Right lobe of liver (tissue), 6 donors: ENCODE data around the gene CYP3A4. TPM values are rescaled to one million over a fixed set of nuclear protein-coding genes. Genes with fewer than 3 reads are reported as not detected.

Source experiments
- ATAC-seq, 4 donors: fragments of 200-7000 bp; cut with Tn5 transposase; one replicate each; pipeline ENCODE4 v1.9.1; 2020; ENCODE audit warnings: mild to moderate bottlenecking in 4 of 4, moderate library complexity in 4 of 4
- DNase-seq, 3 donors: peaks; one replicate each; pipeline ENCODE4 v3.0.0-alpha.2; 2020
- H3K27ac ChIP-seq, 3 donors: fragments of 200-600 bp; one replicate each; pipeline ENCODE4 v1.8.0; 2022
- H3K27me3 ChIP-seq, 2 donors: fragments of 200-600 bp; one replicate each; pipeline ENCODE4 v1.8.0; 2022
- H3K36me3 ChIP-seq, 4 donors: fragments of 200-600 bp; sonication (generic) in 1 of 4; one replicate each; pipeline versions ENCODE4 v1.5.1 to v1.8.0; 2017 to 2022; ENCODE audit warnings: control low read depth in 1 of 4
- H3K4me1 ChIP-seq, 4 donors: fragments of 200-600 bp; sonication (generic) in 1 of 4; one replicate each; pipeline versions ENCODE4 v1.5.1 to v1.8.0; 2017 to 2022; ENCODE audit warnings: control low read depth in 1 of 4
- H3K4me3 ChIP-seq, 3 donors: fragments of 200-600 bp; one replicate each; pipeline ENCODE4 v1.8.0; 2022
- H3K9me3 ChIP-seq, 4 donors: fragments of 200-600 bp; sonication (generic) in 1 of 4; one replicate each; pipeline versions ENCODE4 v1.5.1 to v1.8.0; 2017 to 2022; ENCODE audit warnings: control low read depth in 1 of 4
- POLR2A ChIP-seq: fragments of 450-650 bp; IDR thresholded peaks from one replicate; pipeline ENCODE4 v1.6.1; 2017; ENCODE audit warnings: antibody characterized with exemption, mild to moderate bottlenecking
- WGBS: methylation state at CpG from one replicate; pipeline ENCODE4 v1.1.6; 2018; ENCODE audit warnings: low coverage, low lambda C conversion rate; ENCODE audit not compliant: insufficient coverage; ENCODE audit errors: missing lambda C conversion rate; 5-methylcytosine and 5-hydroxymethylcytosine counted together
- intact Hi-C, 2 donors: fragments of 100-400 bp; cut with DNase I; formaldehyde crosslinking; loops; one replicate each; pipeline versions ENCODE4 v1.11.2 to v1.14.1; 2022
- total RNA-seq, 6 experiments: library from RNA; depleted of rRNA in 2 of 6; stranded (reverse); fragments of >200 nt in 2 of 6; fragmentation: NEBNext Ultra II Directional in 3 of 6; extraction: Animal tissue kit (Norgen Biotek cat#: 25700) in 3 of 6; gene quantifications; one replicate each; pipeline versions ENCODE4 v1.1.0 to v1.2.4, GENCODE V29; 2016 to 2023
- TF ChIP-seq, protein P1 (sequence below), 4 donors: fragments of 200-600 bp in 3 of 4; fragments of 450-650 bp in 1 of 4; IDR thresholded peaks; one replicate each; pipeline versions ENCODE4 v1.5.1 to v1.8.0; 2016 to 2022; ENCODE audit warnings: antibody characterized with exemption in 4 of 4, mild to moderate bottlenecking in 2 of 4
- donor health status: DM: no; HTN: yes; CAD: no.
- donor health status: DM: no; HTN: no; CAD: no.
- donor health status: DM: no; HTN: no; CAD: no.
- donor health status: DM: no; HTN: yes; CAD: no.
- donor health status: DM: no; HTN: yes; CAD: no.

Gene CYP3A4
- total RNA-seq, 6 experiments from 2014 or later: 443 to 12,747 (median 1,120) TPM

DNA sequence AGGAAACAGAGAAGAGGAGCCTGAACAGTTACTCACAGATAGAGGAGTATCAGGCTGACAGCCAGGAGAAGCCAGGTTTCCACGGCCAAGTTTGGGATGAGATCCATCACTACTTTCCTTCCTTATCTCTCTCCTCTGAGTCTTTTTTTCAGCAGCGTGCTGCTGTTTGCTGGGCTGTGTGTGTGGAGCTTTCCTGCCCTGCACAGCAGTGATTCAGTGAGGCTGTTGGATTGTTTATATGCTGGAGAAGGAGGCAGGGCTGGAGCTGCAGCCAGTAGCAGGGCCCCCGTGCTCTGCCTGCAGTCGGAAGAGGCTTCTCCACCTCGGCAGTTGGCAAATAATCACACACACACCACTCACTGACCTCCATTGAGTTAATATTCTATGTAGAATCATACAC, 49.0 kb downstream of the CYP3A4 start, which contains the start of gene CYP3A7:
Gene CYP3A7 (minus strand): TSS at position 210 of the 400 bp plus-strand sequence. CDS start 103 bp downstream, at position 107.
- Histone ChIP-seq H3K27ac (peak within 1 kb of the TSS in 1 of 3 donors; percentile 78), H3K27me3 (no peaks in the 10 kb centered on the region), H3K4me1 (peaks cover 0 to 30% (median 2%) of the 10 kb centered on the region in 4 donors), H3K9me3 (no peaks in the 10 kb centered on the region), H3K36me3 (no peaks in the 10 kb centered on the region), H3K4me3 (peak within 1 kb of the TSS in 1 of 3 donors; percentile 30)
- intact Hi-C loops: no loop called here
- TF ChIP-seq, protein P1, sequence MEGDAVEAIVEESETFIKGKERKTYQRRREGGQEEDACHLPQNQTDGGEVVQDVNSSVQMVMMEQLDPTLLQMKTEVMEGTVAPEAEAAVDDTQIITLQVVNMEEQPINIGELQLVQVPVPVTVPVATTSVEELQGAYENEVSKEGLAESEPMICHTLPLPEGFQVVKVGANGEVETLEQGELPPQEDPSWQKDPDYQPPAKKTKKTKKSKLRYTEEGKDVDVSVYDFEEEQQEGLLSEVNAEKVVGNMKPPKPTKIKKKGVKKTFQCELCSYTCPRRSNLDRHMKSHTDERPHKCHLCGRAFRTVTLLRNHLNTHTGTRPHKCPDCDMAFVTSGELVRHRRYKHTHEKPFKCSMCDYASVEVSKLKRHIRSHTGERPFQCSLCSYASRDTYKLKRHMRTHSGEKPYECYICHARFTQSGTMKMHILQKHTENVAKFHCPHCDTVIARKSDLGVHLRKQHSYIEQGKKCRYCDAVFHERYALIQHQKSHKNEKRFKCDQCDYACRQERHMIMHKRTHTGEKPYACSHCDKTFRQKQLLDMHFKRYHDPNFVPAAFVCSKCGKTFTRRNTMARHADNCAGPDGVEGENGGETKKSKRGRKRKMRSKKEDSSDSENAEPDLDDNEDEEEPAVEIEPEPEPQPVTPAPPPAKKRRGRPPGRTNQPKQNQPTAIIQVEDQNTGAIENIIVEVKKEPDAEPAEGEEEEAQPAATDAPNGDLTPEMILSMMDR (IDR thresholded peaks at IDR 0.05): no peak
- peak; percentile 42 for TF ChIP-seq POLR2A
- DNase-seq (no peak), ATAC-seq (peak in 2 of 4 donors; percentile 29 to 35)
- 31% methylated on average over 4 of the region's 5 CpGs for WGBS

- DNase-seq (no peak), ATAC-seq (peak; percentile 11 to 35 (median 16))
- Histone ChIP-seq H3K4me3 (peak overlapping the region in 1 of 3 donors; percentile 30), H3K4me1 (peaks cover 0 to 38% (median 3%) of the 10 kb centered on the region in 4 donors), H3K27me3 (no peaks in the 10 kb centered on the region), H3K9me3 (no peaks in the 10 kb centered on the region), H3K27ac (peak overlapping the region; percentile 10 to 78 (median 51)), H3K36me3 (no peaks in the 10 kb centered on the region)
- WGBS: no CpG with 5 or more reads among the region's 2 CpGs
- no peak for TF ChIP-seq POLR2A
- TF ChIP-seq, protein P1 (IDR thresholded peaks at IDR 0.05): peak in 2 of 4 donors; percentile 8 to 30
- intact Hi-C loops: no loop called here
Observed at GRCh38 chr7:99733448-99733847, 50.5 kb downstream of the CYP3A4 start.

GRCh38 chr7:99733003-99733402, 51.0 kb downstream of the CYP3A4 start:
- Histone ChIP-seq H3K4me1 (peaks cover 0 to 38% (median 3%) of the 10 kb centered on the region in 4 donors), H3K27ac (peak overlapping the region in 1 of 3 donors; percentile 78), H3K36me3 (no peaks in the 10 kb centered on the region), H3K9me3 (no peaks in the 10 kb centered on the region), H3K27me3 (no peaks in the 10 kb centered on the region), H3K4me3 (no peak overlapping the region)
- intact Hi-C loops: no loop called here
- ATAC-seq (peak; percentile 39 to 62 (median 50)), DNase-seq (no peak)
- WGBS: 16% methylated on average over 3 of the region's 3 CpGs
- TF ChIP-seq, protein P1 (IDR thresholded peaks at IDR 0.05): no peak
- TF ChIP-seq POLR2A: no peak

- Histone ChIP-seq H3K4me3 (no peak overlapping the region), H3K9me3 (no peaks in the 10 kb centered on the region), H3K4me1 (peaks cover 0 to 38% (median 3%) of the 10 kb centered on the region in 4 donors), H3K36me3 (no peaks in the 10 kb centered on the region), H3K27me3 (no peaks in the 10 kb centered on the region), H3K27ac (peak overlapping the region in 1 of 3 donors; percentile 78)
- no peak for TF ChIP-seq POLR2A
- TF ChIP-seq, protein P1 (IDR thresholded peaks at IDR 0.05): no peak
- DNase-seq (no peak), ATAC-seq (no peak)
- intact Hi-C loops: no loop called here
- 95% methylated on average over 4 of the region's 4 CpGs for WGBS
Observed at GRCh38 chr7:99731638-99732374, 52.2 kb downstream of the CYP3A4 start.
